Lower leg skin (tissue), 4 donors: Measurements from ENCODE around the gene PHF12. TPM values are rescaled to one million over a fixed set of nuclear protein-coding genes. Genes with fewer than 3 reads are reported as not detected.

Experiments
- DNase-seq, 2 donors: peaks; one replicate each; pipeline ENCODE4 v3.0.0-alpha.2; 2019; ENCODE audit warnings: low spot score in 2 of 2
- H3K4me3 ChIP-seq: fragments of 200-600 bp; sonication (generic); 2 replicates; pipeline ENCODE4 v1.5.1; 2017; ENCODE audit warnings: mild to moderate bottlenecking, low read depth; ENCODE audit not compliant: poor library complexity, severe bottlenecking
- POLR2A ChIP-seq, 2 donors: fragments of 450-650 bp; IDR thresholded peaks; one replicate each; pipeline ENCODE4 v1.6.1; 2016 to 2017; ENCODE audit warnings: antibody characterized with exemption in 2 of 2, mild to moderate bottlenecking in 1 of 2, moderate library complexity in 1 of 2
- WGBS, 2 donors: methylation state at CpG; one replicate each; pipeline ENCODE4 v1.1.5; 2018; 5-methylcytosine and 5-hydroxymethylcytosine counted together
- intact Hi-C: fragments of 100-400 bp; cut with DNase I; formaldehyde crosslinking; loops from one replicate; pipeline ENCODE4 v1.15.0; 2023; ENCODE audit warnings: low total_unique reads
- total RNA-seq, 4 donors: library from RNA; depleted of rRNA; stranded (reverse); fragments of >200 nt; gene quantifications; one replicate each; pipeline ENCODE4 v1.1.0, GENCODE V29; 2016
- TF ChIP-seq, protein P1 (sequence below), 3 donors: fragments of 450-650 bp; IDR thresholded peaks; one replicate each; pipeline ENCODE4 v1.5.1; 2016; ENCODE audit warnings: antibody characterized with exemption in 3 of 3, mild to moderate bottlenecking in 3 of 3, moderate library complexity in 2 of 3

Gene PHF12
- total RNA-seq, 4 donors from 2014 or later: 24.4 to 52.9 (median 42.7) TPM

GRCh38 chr17:28873839-28874238 is 77.5 kb downstream of the PHF12 start:
- no peak for DNase-seq
- TF ChIP-seq POLR2A (IDR thresholded peaks at IDR 0.05): no peak
- TF ChIP-seq, protein P1, sequence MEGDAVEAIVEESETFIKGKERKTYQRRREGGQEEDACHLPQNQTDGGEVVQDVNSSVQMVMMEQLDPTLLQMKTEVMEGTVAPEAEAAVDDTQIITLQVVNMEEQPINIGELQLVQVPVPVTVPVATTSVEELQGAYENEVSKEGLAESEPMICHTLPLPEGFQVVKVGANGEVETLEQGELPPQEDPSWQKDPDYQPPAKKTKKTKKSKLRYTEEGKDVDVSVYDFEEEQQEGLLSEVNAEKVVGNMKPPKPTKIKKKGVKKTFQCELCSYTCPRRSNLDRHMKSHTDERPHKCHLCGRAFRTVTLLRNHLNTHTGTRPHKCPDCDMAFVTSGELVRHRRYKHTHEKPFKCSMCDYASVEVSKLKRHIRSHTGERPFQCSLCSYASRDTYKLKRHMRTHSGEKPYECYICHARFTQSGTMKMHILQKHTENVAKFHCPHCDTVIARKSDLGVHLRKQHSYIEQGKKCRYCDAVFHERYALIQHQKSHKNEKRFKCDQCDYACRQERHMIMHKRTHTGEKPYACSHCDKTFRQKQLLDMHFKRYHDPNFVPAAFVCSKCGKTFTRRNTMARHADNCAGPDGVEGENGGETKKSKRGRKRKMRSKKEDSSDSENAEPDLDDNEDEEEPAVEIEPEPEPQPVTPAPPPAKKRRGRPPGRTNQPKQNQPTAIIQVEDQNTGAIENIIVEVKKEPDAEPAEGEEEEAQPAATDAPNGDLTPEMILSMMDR (IDR thresholded peaks at IDR 0.05): no peak
- WGBS, 2 donors: 87 to 95% methylated on average over 7 of the region's 7 CpGs
- H3K4me3 ChIP-seq: no peak overlapping the region
- intact Hi-C loops: no loop called here

DNA sequence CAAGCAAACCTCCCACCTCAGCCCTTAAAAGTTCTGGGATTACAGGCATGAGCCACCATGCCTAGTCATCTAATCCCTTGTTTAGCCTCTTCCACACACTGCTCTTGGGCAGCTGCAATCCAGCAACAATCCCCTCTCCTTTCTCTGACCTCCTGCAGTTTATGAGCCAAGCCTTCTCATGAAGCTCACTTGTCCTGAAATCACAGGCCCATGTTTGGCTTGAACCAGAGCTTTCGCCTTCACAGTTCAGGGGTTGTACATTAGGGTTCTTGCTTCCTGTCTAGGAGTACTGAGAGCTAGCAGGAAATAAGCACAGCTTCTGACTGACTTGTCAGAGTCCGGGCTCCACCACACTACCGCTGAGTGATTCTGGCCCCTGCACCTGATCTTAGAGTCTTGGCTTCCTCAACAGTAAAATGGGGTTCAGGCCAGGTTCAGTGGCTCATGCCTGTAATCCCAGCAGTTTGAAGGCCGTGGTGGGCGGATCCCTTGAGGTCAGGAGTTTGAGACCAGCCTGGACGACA is 80.2 kb downstream of the PHF12 start:
- TF ChIP-seq POLR2A (IDR thresholded peaks at IDR 0.05): no peak
- TF ChIP-seq, protein P1 (IDR thresholded peaks at IDR 0.05): no peak
- 81 to 88% methylated on average over 5 to 6 of the region's 6 CpGs for WGBS, 2 donors
- intact Hi-C loops: no loop called here
- no peak for DNase-seq
- no peak overlapping the region for H3K4me3 ChIP-seq

DNA sequence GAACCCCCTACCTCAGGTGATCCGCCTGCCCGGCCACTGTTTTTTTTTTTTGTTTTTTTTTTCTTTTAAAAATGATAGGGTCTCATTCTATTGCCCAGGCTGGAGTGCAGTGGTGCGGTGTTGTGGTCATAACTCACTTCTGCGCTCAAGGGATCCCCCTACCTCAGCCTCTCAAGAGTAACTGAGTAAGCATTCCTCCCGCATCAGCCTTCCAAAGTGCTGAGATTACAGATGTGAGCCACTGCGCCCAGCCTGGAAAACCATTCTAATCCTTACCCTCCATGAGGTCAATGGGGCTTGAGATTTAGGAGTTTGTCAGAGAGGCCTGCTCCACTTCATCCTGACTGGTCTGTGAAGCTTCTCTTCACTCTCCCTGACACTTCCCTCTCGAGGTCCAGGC is 84.0 kb downstream of the PHF12 start:
- DNase-seq: no peak
- WGBS, 2 donors: 91 to 93% methylated on average over 7 of the region's 7 CpGs
- intact Hi-C loops: no loop called here
- H3K4me3 ChIP-seq: no peak overlapping the region
- TF ChIP-seq, protein P1 (IDR thresholded peaks at IDR 0.05): no peak
- no peak for TF ChIP-seq POLR2A (IDR thresholded peaks at IDR 0.05)

DNA sequence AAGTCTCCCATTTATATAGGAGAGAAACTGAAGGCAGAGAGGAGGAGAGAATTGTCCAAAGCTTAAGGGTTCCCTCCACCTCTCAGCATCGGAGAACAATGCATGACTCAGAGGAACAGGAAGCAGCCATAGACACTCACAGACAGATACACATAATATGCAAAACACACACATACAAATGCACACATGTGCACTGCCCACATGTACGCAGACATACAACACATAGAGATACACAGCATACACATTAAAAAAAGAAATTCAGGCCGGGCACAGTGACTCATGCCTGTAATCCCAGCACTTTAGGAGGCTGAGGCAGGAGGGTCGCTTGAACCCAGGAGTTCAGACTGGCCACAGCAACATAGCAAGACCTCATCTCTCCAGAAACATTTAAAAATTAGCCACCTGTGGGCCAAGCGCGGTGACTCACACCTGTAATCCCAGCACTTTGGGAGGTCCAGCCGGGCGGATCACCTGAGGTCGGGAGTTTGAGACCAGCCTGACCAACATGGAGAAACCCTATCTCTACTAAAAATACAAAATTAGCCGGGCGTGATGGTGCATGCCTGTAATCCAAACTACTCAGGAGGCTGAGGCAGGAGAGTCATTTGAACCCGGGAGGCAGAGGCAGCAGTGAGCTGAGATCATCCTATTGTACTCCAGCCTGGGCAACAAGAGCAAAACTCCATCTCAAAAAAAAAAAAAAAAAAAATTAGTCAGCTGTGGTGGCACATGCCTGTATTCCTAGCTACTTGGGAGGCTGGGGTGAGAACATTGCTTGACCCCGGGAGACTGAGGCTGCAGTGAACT is 85.2 kb downstream of the PHF12 start:
- DNase-seq: no peak
- no peak overlapping the region for H3K4me3 ChIP-seq
- TF ChIP-seq, protein P1 (IDR thresholded peaks at IDR 0.05): no peak
- TF ChIP-seq POLR2A (IDR thresholded peaks at IDR 0.05): no peak
- 89 to 90% methylated on average over 13 of the region's 13 CpGs for WGBS, 2 donors
- intact Hi-C loops: no loop called here

DNA sequence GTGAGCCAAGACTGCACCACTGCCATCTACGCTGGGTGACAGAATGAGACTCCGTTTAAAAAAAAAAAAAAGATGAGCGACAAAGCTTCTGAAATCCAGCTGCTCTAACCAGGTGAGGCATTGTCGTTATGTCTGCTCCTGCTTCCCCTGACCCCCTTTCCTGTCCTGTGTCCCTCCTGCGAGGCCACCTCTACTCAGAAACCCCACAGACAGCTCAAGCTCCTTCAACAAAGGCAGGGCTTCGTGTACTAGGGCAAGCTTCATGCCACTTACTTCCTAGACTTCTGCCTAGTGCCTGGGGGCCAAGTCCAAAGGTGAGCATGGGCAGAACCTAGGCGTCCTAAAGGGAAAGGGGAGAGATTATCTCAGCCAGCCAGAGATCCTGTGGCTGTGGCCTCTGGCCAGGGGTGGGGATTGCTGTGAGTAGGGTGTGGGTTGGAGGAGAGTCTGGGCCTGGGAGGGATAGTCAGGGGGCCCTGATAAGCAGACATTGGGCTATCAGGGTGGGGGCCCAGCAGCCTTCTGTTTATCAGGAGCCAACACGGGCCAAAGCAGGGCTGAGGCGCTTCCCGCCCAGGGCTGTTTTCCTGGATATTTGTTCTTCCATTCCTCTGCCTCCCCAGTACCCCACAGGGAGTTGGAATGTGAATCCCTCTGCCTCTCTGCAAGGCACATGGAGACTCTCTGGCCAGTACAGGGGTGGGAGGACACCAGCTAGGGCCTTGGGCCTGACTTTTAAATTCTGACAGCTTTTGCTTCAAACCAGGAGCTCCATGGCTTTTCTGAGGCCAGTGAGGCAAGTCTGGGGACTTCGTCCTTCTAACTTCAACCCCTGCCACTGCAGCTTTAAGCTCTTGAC is 86.1 kb downstream of the PHF12 start:
- TF ChIP-seq, protein P1 (IDR thresholded peaks at IDR 0.05): no peak
- DNase-seq: no peak
- no peak overlapping the region for H3K4me3 ChIP-seq
- 86 to 87% methylated on average over 11 of the region's 11 CpGs for WGBS, 2 donors
- intact Hi-C loops: no loop called here
